H1 (cell line): ENCODE data around the gene CDCA5. TPM values are rescaled to one million over a fixed set of nuclear protein-coding genes. Genes with fewer than 3 reads are reported as not detected.

Experiments used
- SIN3A ChIP-seq, 2 experiments: IDR thresholded peaks in 1 of 2; conservative IDR thresholded peaks in 1 of 2; 2 replicates each; pipeline ENCODE4 v1.6.1; 2011 to 2012; ENCODE audit warnings: low read length in 2 of 2, improper control_type of control experiment in 1 of 2, low read depth in 1 of 2, mild to moderate bottlenecking in 1 of 2
- polyA plus RNA-seq, 7 experiments: library from polyadenylated mRNA; depleted of rRNA in 3 of 7; stranded (reverse) in 5 of 7; unstranded in 2 of 7; fragments of >200 nt in 5 of 7; fragments of 200-250 nt in 2 of 7; gene quantifications; 1 replicate in 5 of 7; 2 replicates in 1 of 7; 4 replicates in 1 of 7; pipeline versions ENCODE4 v1.2.1 to v1.2.3, GENCODE V29; 2011 to 2013; ENCODE audit warnings: missing spikeins in 2 of 7, mixed read lengths in 2 of 7
- total RNA-seq: library from RNA; stranded (reverse); fragmentation: NEBNext Ultra II Directional; extraction: Animal tissue kit (Norgen Biotek cat#: 25700); gene quantifications from 2 replicates; pipeline ENCODE4 v1.2.1, GENCODE V29; 2021

The CDCA5 gene
- total and polyA plus RNA-seq, 2 of the 8 experiments (the other 6 are each of a cell fraction or from before 2014, with no cell fraction given) = 39.2 to 87.0 TPM

- no peak for TF ChIP-seq SIN3A (conservative IDR thresholded peaks at IDR 0.05 in 1 of 2, IDR thresholded peaks at IDR 0.05 in 1 of 2; ENCODE audit: low read depth in 1 of 2, low read length in 2 of 2)
These were observed 5.8 kb upstream of the CDCA5 start (continued) for GRCh38 chr11:65089621-65090020.
